ENCODE results near the gene GIT1. TPM values are rescaled to one million over a fixed set of nuclear protein-coding genes. Genes with fewer than 3 reads are reported as not detected.

The GIT1 gene
- total RNA-seq, 3 donors from 2014 or later, result 28.6 to 41.0 (median 37.2) TPM

- intact Hi-C loops (cut with DNase I, micrococcal nuclease), result no loop called here
Measured at GRCh38 chr17:29533976-29534375, 55.5 kb downstream of the GIT1 start.

GRCh38 chr17:29526322-29526721 lies 63.1 kb downstream of the GIT1 start:
- ATAC-seq (no peak), DNase-seq (no peak)
- no peaks in the 10 kb centered on the region for H3K36me3 ChIP-seq (ENCODE audit: low read depth)
- no peaks in the 10 kb centered on the region for H3K9me3 ChIP-seq
- H3K4me3 ChIP-seq, result no peak overlapping the region
- H3K4me1 ChIP-seq (ENCODE audit: low read depth), result no peaks in the 10 kb centered on the region
- TF ChIP-seq CTCF (IDR thresholded peaks at IDR 0.05), result no peak
- intact Hi-C loops (cut with DNase I, micrococcal nuclease), result no loop called here

More at GRCh38 chr17:29533976-29534375, 55.5 kb downstream of the GIT1 start:
- no peaks in the 10 kb centered on the region for H3K9me3 ChIP-seq
- DNase-seq (no peak), ATAC-seq (no peak)
- H3K4me3 ChIP-seq, result no peak overlapping the region
- TF ChIP-seq CTCF (IDR thresholded peaks at IDR 0.05), result no peak
- no peaks in the 10 kb centered on the region for H3K4me1 ChIP-seq (ENCODE audit: low read depth)
- H3K36me3 ChIP-seq (ENCODE audit: low read depth), result peaks cover 5% of the 10 kb centered on the region

- intact Hi-C loops (cut with DNase I, micrococcal nuclease), result no loop called here
- no peak for ATAC-seq
- H3K9me3 ChIP-seq, result no peaks in the 10 kb centered on the region
- no peaks in the 10 kb centered on the region for H3K4me1 ChIP-seq (ENCODE audit: low read depth)
- no peaks in the 10 kb centered on the region for H3K36me3 ChIP-seq (ENCODE audit: low read depth)
- H3K4me3 ChIP-seq, result no peak overlapping the region
- no peak for DNase-seq
- no peak for TF ChIP-seq CTCF (IDR thresholded peaks at IDR 0.05)
Measured at GRCh38 chr17:29524692-29525091, 64.8 kb downstream of the GIT1 start.

Other genes starting within 250 kb of the GIT1 start
- gene TAOK1, start 199.3 kb downstream of the GIT1 start, total RNA-seq, result 10 to 100 TPM; 50.0 to 76.3 (median 52.1) TPM
- 10 to 100 TPM; 12.9 to 19.5 (median 13.6) TPM for gene ABHD15, start 22.6 kb downstream of the GIT1 start, total RNA-seq
- 10 to 100 TPM; 43.9 to 75.4 (median 46.9) TPM for gene TP53I13, start 20.9 kb downstream of the GIT1 start, total RNA-seq
- 10 to 100 TPM in 1 of 3 donors, 1 to 10 TPM in 2; 2.2 to 11.2 (median 3.3) TPM for gene ANKRD13B, start 3.5 kb upstream of the GIT1 start, total RNA-seq
- 10 to 100 TPM in 1 of 3 donors, 1 to 10 TPM in 2; 1.2 to 21.3 (median 2.5) TPM for gene CORO6, start 33.3 kb upstream of the GIT1 start, total RNA-seq